IPS-11a (cell line): ENCODE results near the gene ITGB2.
"Not testable (repeated sequence)": the region's sequence is repeated elsewhere in the genome, so short reads cannot be mapped to it uniquely, and the experiment has no call there.

ENCODE experiments used
- H3K4me3 ChIP-seq: one replicate; pipeline ENCODE4 v1.5.1; 2013; ENCODE audit warnings: low read depth, low read length, control low read depth

ITGB2 gene

GRCh38 chr21:44927587-44928461 lies 7.1 kb upstream of the ITGB2 start:
- no peak overlapping the region for H3K4me3 ChIP-seq

- H3K4me3 ChIP-seq = no peak overlapping the region
These were observed 6.5 kb upstream of the ITGB2 start for GRCh38 chr21:44927259-44927586.

- H3K4me3 ChIP-seq = no peak overlapping the region
These were observed 5.8 kb upstream of the ITGB2 start for GRCh38 chr21:44926331-44927101.

- H3K4me3 ChIP-seq = no peak overlapping the region
These were observed 4.7 kb upstream of the ITGB2 start for GRCh38 chr21:44925378-44925755.

- H3K4me3 ChIP-seq = no peak overlapping the region
These were observed 4.1 kb upstream of the ITGB2 start for GRCh38 chr21:44924606-44925377.

- no peak overlapping the region for H3K4me3 ChIP-seq
These were observed 2.9 kb upstream of the ITGB2 start for GRCh38 chr21:44923480-44924084.

GRCh38 chr21:44921928-44922327 lies 1.2 kb upstream of the ITGB2 start:
- H3K4me3 ChIP-seq = no peak overlapping the region

GRCh38 chr21:44919913-44920693 lies 596 bp downstream of the ITGB2 start:
- no peak overlapping the region for H3K4me3 ChIP-seq

- no peak overlapping the region for H3K4me3 ChIP-seq
These were observed 1.4 kb downstream of the ITGB2 start for GRCh38 chr21:44919111-44919912.

- no peak overlapping the region for H3K4me3 ChIP-seq
These were observed 2.1 kb downstream of the ITGB2 start for GRCh38 chr21:44918581-44919033.

- H3K4me3 ChIP-seq = no peak overlapping the region
These were observed 2.6 kb downstream of the ITGB2 start for GRCh38 chr21:44918107-44918470.

GRCh38 chr21:44917446-44918106 lies 3.1 kb downstream of the ITGB2 start:
- no peak overlapping the region for H3K4me3 ChIP-seq

- H3K4me3 ChIP-seq = no peak overlapping the region
These were observed 3.7 kb downstream of the ITGB2 start for GRCh38 chr21:44916965-44917364.

GRCh38 chr21:44914176-44914874 lies 6.4 kb downstream of the ITGB2 start:
- H3K4me3 ChIP-seq = no peak overlapping the region

GRCh38 chr21:44913425-44914175 lies 7.1 kb downstream of the ITGB2 start:
- H3K4me3 ChIP-seq = no peak overlapping the region

- H3K4me3 ChIP-seq = not testable (repeated sequence)
These were observed 7.9 kb downstream of the ITGB2 start for GRCh38 chr21:44912506-44913412.

- no peak overlapping the region for H3K4me3 ChIP-seq
These were observed 8.6 kb downstream of the ITGB2 start for GRCh38 chr21:44912158-44912473.
